Fibroblast of skin of left quadriceps (primary cell): ENCODE data around the gene PSD4.

ENCODE experiments used
- DNase-seq, 2 experiments: peaks; one replicate each; pipeline ENCODE4 v3.0.0-alpha.2; 2013; ENCODE audit warnings: low read depth in 2 of 2

The PSD4 gene

GRCh38 chr2:113167962-113168340 is 5.8 kb upstream of the PSD4 start:
- no peak for DNase-seq

- no peak for DNase-seq
Observed at GRCh38 chr2:113169002-113169530, 4.7 kb upstream of the PSD4 start.

DNA sequence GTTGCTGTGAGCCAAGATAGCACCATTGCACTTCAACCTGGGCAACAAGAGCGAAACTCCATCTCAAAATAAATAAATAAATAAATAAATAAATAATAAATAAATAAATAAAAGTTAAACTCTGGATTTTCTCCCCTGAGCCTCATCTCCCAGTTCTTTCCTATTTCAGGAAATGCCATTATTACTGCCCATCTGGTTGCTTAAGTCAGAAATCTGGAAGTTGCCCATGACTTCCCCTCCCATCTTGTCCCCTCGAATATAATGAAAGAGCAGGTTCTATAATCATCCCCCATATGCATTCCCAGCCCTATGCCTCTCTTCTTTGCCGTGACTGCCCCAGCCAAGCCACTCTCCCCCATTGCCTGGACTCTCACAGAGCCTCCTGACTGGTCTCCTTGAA is 4.2 kb upstream of the PSD4 start:
- no peak for DNase-seq

GRCh38 chr2:113171334-113172075 is 2.3 kb upstream of the PSD4 start:
- no peak for DNase-seq

- no peak for DNase-seq
Observed at GRCh38 chr2:113172721-113173541, 840 bp upstream of the PSD4 start.

GRCh38 chr2:113174376-113174750 is 592 bp downstream of the PSD4 start:
- DNase-seq: no peak

- no peak for DNase-seq
Observed at GRCh38 chr2:113175042-113175628, 1.4 kb downstream of the PSD4 start.

- DNase-seq: no peak
Observed at GRCh38 chr2:113175736-113176695, 2.2 kb downstream of the PSD4 start.

GRCh38 chr2:113176696-113177355 is 3.1 kb downstream of the PSD4 start:
- DNase-seq: no peak

- no peak for DNase-seq
Observed at GRCh38 chr2:113178069-113178746, 4.4 kb downstream of the PSD4 start.

DNA sequence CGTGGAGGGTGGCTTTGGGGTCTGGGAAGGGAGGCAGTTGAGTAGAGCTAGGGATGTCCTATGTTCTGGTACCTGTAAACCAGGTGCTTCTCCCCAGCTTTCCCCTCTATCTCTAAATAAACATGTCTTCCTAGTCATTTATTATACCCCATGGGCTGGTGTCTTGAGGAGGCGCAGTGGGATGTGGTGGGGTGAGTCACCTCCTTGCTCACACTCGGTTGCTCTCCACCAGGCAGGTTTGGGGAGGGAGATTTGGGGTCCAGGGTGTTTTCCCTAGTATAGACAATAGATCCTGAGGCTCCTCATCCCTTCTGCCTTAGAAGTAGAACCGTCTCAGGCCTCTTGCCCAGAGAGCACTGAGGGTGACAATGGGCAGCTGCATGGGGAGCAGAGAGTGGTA is 5.1 kb downstream of the PSD4 start:
- DNase-seq: no peak

DNA sequence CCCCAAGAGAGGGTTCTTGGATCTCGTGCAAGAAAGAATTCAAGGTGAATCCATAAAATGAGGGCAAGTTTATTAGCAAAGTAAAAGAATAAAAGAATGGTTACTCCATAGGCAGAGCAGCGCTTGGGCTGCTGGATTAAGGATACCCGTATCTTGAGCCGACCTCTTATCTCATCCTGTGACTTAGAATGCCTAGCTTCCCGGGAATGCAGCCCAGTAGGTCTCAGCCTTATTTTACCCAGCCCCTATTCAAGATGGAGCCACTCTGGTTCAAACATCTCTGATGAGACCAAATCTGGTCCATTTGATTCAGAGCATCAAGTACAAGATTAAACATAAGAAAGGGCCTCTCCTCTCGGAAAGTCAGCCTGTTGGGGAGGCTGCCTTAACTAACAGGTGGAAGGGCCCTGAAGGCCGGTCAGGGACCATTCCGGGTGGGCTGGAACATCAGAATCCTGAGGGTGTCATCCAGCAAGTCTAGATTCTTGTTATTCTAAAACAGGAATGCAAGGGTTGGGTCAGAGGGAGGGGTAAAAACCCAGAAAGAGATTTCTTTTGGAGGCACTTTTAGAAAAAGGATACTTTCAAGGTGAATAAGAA is 5.8 kb downstream of the PSD4 start:
- no peak for DNase-seq

DNA sequence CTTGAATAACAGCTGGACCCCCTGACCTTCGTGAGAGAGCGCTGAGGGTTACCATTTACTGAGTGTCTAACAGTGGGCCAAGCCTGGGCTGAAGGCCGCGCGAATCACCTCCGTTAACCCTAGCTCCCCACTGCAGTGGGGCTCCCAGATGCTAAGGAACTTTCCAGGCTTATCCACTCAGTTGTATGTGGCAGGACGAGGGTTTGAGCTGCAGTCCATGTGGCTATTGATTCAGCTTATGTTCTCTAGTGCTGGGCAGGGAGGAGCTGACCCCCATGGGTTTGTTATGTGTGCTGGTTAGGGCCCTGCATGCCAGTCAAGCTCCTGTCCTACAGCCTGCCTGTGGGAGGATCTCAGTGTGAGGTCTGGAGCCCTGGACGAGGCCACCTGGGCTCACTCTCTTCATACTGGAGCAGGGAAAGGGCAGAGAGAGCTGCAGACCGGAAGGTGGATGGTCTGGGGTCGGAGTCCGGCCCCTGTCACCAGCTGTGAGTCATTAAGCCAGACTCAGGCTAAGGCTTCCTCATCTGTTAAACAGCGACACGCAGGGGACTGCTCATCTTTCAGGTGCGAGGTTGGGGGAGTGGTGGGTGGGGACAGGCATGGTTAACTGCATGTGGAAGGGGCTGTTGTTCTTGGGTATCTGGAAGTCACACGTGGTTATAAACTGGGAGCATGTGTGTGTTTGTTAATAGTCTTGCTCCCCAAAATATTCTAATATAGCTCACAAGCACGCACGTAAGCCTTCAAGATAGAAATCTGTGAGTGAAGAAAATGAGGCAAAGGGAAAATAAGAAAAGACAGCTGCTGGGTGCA is 6.6 kb downstream of the PSD4 start:
- DNase-seq: no peak

GRCh38 chr2:113181258-113182051 is 7.7 kb downstream of the PSD4 start:
- DNase-seq: no peak

- DNase-seq: no peak
Observed at GRCh38 chr2:113182471-113183260, 8.9 kb downstream of the PSD4 start.

- no peak for DNase-seq
Observed at GRCh38 chr2:113183264-113183663, 9.5 kb downstream of the PSD4 start.

- DNase-seq: no peak
Observed at GRCh38 chr2:113183703-113184102, 9.9 kb downstream of the PSD4 start.
